ENCODE results near the gene ELAVL1. TPM values are rescaled to one million over a fixed set of nuclear protein-coding genes. Genes with fewer than 3 reads are reported as not detected.

The ELAVL1 gene
- total and polyA plus RNA-seq, 9 of the 15 experiments (the other 6 are each of a cell fraction or from before 2014, with no cell fraction given) = 4.3 to 172 (median 69.2) TPM

DNA sequence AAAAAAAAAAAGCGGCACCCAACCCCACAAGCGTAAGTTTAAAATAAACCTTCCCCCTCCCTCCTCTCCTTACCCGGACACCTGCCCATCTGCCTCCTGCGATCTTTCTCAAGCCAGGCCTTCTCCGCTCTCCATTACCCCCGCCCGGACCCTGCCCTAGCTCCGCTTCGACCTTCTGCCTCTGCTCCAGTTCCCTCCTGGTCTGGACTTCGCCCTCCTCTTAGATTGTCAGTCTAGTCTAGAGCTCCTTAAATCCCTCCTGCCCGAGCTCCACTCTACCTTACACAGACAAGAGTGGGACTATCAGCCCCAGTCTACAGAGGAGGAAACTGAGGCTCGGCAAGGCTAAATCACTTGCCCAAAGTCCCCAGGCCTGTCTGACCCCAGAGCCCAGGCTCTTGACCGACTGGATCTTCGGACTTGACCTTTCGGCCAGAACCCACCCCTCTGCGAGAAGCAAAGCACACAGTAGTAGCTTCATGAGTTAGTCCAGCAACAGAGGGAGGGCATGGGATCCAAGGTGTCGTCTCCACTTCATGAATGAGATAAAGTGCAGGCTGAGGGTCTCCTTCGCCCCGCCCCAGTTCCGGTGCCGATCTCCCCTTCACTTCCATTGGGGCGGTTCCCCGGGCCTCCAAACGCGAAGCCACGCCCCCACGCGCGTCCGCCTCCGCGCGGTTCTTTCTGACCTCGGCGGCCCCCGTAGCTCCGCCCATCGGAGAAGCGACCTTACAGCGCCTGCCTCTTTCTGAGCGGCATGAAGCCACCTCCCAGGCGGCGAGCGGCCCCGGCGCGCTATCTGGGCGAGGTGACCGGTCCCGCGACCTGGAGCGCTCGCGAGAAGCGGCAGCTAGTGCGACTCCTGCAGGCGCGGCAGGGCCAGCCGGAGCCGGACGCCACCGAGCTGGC is 85.6 kb downstream of the ELAVL1 start, which contains the start of gene SNAPC2 (continued):
- TF ChIP-seq REST (IDR thresholded peaks at IDR 0.05; ENCODE audit: borderline replicate concordance) (no peak), REST (CRISPR knock-in tag; IDR thresholded peaks at IDR 0.05; ENCODE audit: low read depth) (no peak), IFI16 (CRISPR knock-in tag; IDR thresholded peaks at IDR 0.05) (no peak), ZNF507 (tag; conservative IDR thresholded peaks at IDR 0.05) (no peak), ZNF79 (CRISPR knock-in tag; IDR thresholded peaks at IDR 0.05; ENCODE audit: low read depth) (no peak), GATA2 (CRISPR knock-in tag; IDR thresholded peaks at IDR 0.05) (no peak), POLR2AphosphoS5 (IDR thresholded peaks at IDR 0.05; ENCODE audit: control insufficient read depth, insufficient read depth, low read depth, low read length) (no peak), PRDM10 (IDR thresholded peaks at IDR 0.05; ENCODE audit: partially characterized antibody) (peak; percentile 6), ZNF41 (CRISPR knock-in tag; conservative IDR thresholded peaks at IDR 0.05) (no peak), ZNF740 (CRISPR knock-in tag; IDR thresholded peaks at IDR 0.05) (no peak), ZNF740 (tag; IDR thresholded peaks at IDR 0.05) (no peak), SETDB1 (IDR thresholded peaks at IDR 0.05; ENCODE audit: low read length) (no peak), RBFOX2 (IDR thresholded peaks at IDR 0.05; ENCODE audit: low read depth, low read length) (peak; percentile 73), NR4A1 (CRISPR knock-in tag; IDR thresholded peaks at IDR 0.05) (no peak), NR4A1 (tag; IDR thresholded peaks at IDR 0.05) (no peak)
